GM19438 (cell line): ENCODE data around the gene RSRC2.
"Not testable (repeated sequence)": the region's sequence is repeated elsewhere in the genome, so short reads cannot be mapped to it uniquely, and the experiment has no call there.

Experiments used
- ATAC-seq: cut with Tn5 transposase; IDR thresholded peaks from one replicate; pipeline ENCODE4 v1.9.1; 2021; ENCODE audit warnings: low read depth; ENCODE audit not compliant: unreplicated experiment

RSRC2 gene

GRCh38 chr12:122487807-122488206, 38.9 kb downstream of the RSRC2 start:
- not testable (repeated sequence) for ATAC-seq

- no peak for ATAC-seq
Observed at GRCh38 chr12:122486805-122487426, 39.8 kb downstream of the RSRC2 start.

- not testable (repeated sequence) for ATAC-seq
Observed at GRCh38 chr12:122486360-122486759, 40.4 kb downstream of the RSRC2 start.

GRCh38 chr12:122484385-122484784, 42.4 kb downstream of the RSRC2 start:
- ATAC-seq, result not testable (repeated sequence)

DNA sequence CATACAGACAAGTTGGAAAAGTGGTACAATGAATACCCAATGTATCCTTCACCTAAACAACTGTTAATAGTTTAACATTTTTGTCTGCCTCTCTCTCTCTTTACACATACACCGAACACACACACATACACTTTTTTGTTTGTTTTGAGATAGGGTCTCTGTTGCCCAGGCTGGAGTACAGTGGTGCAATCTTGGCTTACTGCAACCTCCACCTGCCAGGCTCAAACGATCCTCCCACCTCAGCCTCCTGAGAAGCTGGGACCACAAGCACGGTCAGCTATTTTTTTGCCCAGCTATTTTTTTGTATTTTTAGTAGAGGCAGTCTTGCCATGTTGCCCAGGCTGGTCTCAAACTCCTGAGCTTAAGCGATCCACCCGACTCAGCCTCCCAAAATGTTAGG, 42.8 kb downstream of the RSRC2 start:
- no peak for ATAC-seq

DNA sequence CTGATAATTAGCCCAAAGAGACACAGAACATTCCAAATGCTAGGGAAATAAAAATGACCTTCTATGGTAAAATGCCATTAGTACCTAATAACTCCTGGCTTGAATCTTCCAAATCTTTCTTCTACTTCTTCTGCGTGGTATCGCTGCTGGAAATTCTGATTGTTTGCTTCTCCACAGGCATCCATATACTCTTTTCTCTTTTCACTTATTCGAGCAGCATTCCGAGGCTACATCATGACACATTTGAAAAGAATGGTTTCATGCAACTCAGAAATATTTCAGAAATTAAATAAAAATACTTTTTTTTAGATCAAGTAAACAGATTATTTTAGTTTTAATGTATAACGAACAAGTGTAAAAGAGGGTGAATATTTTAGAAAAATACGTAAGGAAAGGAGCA, 44.9 kb downstream of the RSRC2 start:
- ATAC-seq, result no peak

GRCh38 chr12:122480753-122481152, 46.0 kb downstream of the RSRC2 start:
- no peak for ATAC-seq

- ATAC-seq, result no peak
Observed at GRCh38 chr12:122474324-122474716, 52.4 kb downstream of the RSRC2 start.

- ATAC-seq, result no peak
Observed at GRCh38 chr12:122473543-122474323, 53.0 kb downstream of the RSRC2 start.

DNA sequence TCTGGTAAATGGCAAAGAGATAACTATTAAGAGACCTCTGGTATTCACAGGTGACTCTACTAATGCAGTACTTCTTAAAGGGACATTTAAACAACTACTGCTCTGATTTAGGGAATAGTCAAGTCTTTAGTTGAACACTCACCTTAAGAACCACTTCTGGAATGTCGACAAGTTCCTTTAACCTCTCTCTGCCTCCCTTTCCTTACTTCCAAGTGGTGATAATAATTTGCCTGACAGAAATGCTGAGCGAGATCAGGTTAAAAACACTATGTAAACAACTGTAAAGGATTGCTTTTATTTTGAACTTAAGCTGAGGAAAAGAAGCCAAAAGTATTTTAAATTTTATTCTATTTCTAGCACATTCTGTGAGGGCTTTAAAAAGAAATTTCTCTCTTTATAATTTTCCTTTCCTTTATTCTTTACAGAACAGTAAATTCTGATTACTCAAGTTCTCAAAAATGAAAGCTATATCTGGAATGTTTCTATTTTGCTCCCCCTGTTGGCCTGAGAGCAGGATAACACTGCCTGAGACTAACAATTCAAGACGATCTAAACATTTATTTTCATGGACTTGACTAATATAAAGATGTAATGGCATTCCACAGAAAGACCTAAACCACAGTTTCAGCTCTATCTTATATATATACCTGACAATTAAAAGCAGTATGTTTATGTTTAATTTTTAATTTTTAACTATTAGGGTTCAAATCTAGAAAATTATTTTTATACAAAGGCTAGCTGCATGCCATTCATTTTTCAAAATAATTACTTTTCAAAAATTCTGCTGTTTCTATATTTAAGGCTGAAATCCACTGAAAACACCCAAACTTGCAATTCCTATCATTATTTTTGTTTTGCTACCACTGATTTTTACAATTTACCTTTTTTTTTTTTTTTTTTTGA, 55.2 kb downstream of the RSRC2 start:
- ATAC-seq, result no peak

DNA sequence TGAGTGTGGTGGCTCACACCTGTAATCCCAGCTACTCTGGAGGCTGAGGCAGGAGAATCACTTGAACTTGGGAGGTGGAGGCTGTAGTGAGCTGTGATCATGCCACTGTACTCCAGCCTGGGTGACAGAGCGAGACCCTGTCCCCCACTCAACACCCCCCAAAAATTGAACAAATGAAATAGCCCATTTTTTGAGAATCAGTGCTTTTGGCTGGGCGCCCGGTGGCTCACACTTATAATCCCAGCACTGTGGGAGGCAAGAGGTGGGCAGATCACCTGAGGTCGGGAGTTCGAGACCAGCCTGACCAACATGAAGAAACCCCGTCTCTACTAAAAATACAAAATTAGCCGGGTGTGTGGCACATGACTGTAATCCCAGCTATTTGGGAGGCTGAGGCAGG, 56.2 kb downstream of the RSRC2 start:
- ATAC-seq, result not testable (repeated sequence)

DNA sequence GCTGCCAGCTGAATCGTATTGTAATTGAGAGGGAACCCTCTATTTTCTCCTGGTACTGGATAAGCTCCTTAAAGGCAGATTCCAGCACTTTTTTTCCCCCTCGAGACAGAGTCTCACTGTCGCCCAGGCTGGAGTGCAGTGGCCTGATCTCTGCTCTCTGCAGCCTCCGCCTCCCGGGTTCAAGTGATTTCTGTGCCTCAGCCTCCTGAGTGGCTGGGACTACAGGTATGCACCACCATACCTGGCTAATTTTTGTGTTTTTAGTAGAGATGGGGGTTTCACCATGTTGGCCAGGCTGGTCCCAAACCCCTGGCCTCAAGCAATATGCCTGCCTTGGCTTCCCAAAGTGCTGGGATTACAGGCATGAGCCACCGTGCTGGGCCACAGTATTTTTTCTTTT, 56.9 kb downstream of the RSRC2 start:
- not testable (repeated sequence) for ATAC-seq

DNA sequence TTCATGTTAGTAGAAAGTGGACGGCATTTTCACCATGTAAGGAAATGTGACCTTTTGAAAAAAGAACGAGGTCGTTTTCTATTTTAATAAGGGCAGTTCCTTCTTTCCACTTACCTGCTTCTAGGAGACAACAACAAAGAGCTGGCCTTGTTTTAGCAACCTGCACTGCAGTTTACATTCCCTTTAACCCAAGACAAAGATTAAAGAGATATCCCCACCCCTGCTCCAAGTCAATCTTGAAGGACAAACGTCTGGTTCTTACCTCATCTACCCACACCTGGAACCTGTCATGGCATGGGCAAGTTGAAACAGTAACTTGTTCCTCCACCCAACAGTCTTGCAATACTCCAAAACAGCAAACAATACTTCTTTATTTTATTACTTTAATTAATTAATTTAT, 58.8 kb downstream of the RSRC2 start:
- ATAC-seq, result no peak

DNA sequence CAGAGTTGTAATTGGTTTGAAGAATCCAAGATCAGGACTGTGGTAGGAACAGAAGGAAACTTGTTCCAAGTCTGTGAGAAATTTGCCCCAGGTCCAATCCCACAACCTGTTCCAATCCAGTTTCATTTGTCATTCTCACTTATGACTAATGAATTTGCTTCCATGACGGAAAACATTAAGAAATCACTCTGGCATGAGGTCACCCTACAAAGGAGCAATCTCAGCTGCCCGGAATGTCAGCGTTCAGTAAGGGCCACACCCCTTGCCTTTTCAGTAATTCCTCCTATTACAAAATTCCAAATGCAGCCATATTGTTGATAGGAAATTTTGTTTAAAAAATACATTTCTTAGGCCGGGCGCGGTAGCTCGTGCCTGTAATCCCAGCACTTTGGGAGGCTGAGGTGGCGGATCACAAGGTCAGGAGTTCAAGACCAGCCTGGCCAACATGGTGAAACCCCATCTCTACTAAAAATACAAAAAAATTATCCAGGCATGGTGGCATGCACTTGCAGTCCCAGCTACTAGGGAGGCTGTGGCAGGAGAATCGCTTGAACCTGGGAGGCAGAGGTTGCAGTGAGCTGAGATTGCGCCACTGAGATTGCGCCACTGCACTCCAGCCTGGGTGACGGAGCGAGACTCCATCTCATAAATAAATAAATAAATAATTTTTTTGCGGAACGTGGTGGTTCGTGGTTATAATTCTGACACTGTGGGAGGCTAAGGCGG, 62.3 kb downstream of the RSRC2 start:
- ATAC-seq, result not testable (repeated sequence)

DNA sequence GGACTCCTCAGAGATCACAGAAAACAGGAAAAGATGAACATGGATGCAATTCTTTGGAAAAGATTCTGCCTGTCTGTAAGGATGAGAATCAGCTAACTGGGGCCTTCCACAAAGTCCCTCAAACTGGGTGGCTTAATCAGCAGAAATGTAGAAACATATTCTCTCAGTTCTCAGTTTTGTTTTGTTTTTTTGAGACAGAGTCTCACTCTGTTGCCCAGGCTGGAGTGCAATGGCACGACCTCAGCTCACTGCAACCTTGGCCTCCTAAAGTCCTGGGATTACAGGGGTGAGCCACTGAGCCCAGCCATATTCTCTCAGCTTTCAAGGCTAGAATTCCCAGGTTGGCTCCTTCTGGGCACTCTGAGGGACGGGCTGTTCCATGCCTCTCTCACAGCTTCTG, 66.1 kb downstream of the RSRC2 start:
- no peak for ATAC-seq

- ATAC-seq, result no peak
Observed at GRCh38 chr12:122460061-122460460, 66.7 kb downstream of the RSRC2 start.

- ATAC-seq, result no peak
Observed at GRCh38 chr12:122459211-122459610, 67.5 kb downstream of the RSRC2 start.

- no peak for ATAC-seq
Observed at GRCh38 chr12:122458105-122459035, 68.4 kb downstream of the RSRC2 start.

- ATAC-seq, result no peak
Observed at GRCh38 chr12:122457627-122458026, 69.1 kb downstream of the RSRC2 start.
